HEK293T (cell line): Measurements from ENCODE around the gene NWD2.

Experiments
- FOXA1 ChIP-seq: fragments of 450-650 bp; IDR thresholded peaks from 2 replicates; pipeline ENCODE4 v1.6.1; 2016; ENCODE audit warnings: mild to moderate bottlenecking
- FOXK2 ChIP-seq: fragments of 450-650 bp; IDR thresholded peaks from 2 replicates; pipeline ENCODE4 v1.6.1; 2016; ENCODE audit warnings: mild to moderate bottlenecking
- FOXM1 ChIP-seq: fragments of 450-650 bp; IDR thresholded peaks from 2 replicates; pipeline ENCODE4 v1.6.1; 2017; ENCODE audit warnings: mild to moderate bottlenecking, borderline replicate concordance
- L3MBTL2 ChIP-seq: fragments of 450-650 bp; conservative IDR thresholded peaks from 2 replicates; pipeline ENCODE4 v1.6.1; 2016; ENCODE audit warnings: mild to moderate bottlenecking
- NFRKB ChIP-seq: fragments of 450-650 bp; IDR thresholded peaks from 2 replicates; pipeline ENCODE4 v1.6.1; 2016; ENCODE audit warnings: mild to moderate bottlenecking, moderate library complexity
- SP1 ChIP-seq: fragments of 450-650 bp; IDR thresholded peaks from 2 replicates; pipeline ENCODE4 v1.6.1; 2017
- SUZ12 ChIP-seq: fragments of 450-650 bp; IDR thresholded peaks from 2 replicates; pipeline ENCODE4 v1.6.1; 2016; ENCODE audit warnings: mild to moderate bottlenecking
- ZNF384 ChIP-seq: fragments of 450-650 bp; IDR thresholded peaks from 2 replicates; pipeline ENCODE4 v1.6.1; 2016

- TF ChIP-seq FOXK2 (no peak), SP1 (no peak), L3MBTL2 (no peak), ZNF384 (no peak), SUZ12 (no peak), NFRKB (no peak), FOXM1 (no peak), FOXA1 (no peak)
Measured at GRCh38 chr4:37455301-37456131, 211.0 kb downstream of the NWD2 start.
